GM23338 (cell line): ENCODE results near the gene CNIH1.

Experiments used
- CREB1 ChIP-seq: fragments of 250-450 bp; sonication (Bioruptor Pico); IDR thresholded peaks from 2 replicates; pipeline ENCODE4 v1.5.0; 2020; ENCODE audit warnings: low read depth, mild to moderate bottlenecking, moderate library complexity
- CTCF ChIP-seq, 2 experiments: fragments of 200-600 bp in 1 of 2; sonication (generic) in 1 of 2; conservative IDR thresholded peaks; 2 replicates each; pipeline versions ENCODE4 v1.5.1 to v1.6.1; 2016 to 2017; ENCODE audit warnings: antibody characterized with exemption in 2 of 2, low read depth in 2 of 2, mild to moderate bottlenecking in 2 of 2, moderate library complexity in 1 of 2
- EZH2 ChIP-seq: fragments of 200-600 bp; sonication (generic); IDR thresholded peaks from one replicate; pipeline ENCODE4 v1.8.0; 2017; ENCODE audit warnings: antibody characterized with exemption, mild to moderate bottlenecking, low read depth; ENCODE audit not compliant: unreplicated experiment
- EZH2phosphoT487 ChIP-seq: fragments of 200-600 bp; sonication (generic); IDR thresholded peaks from one replicate; pipeline ENCODE4 v1.8.1; 2018; ENCODE audit warnings: antibody characterized with exemption; ENCODE audit not compliant: unreplicated experiment
- JUNB ChIP-seq: IDR thresholded peaks from one replicate; pipeline ENCODE4 v1.6.1; 2016; ENCODE audit warnings: antibody characterized with exemption; ENCODE audit not compliant: unreplicated experiment
- NANOG ChIP-seq: IDR thresholded peaks from 2 replicates; pipeline ENCODE4 v1.6.1; 2016; ENCODE audit warnings: antibody characterized with exemption, borderline replicate concordance
- POLR2AphosphoS5 ChIP-seq: IDR thresholded peaks from 2 replicates; pipeline ENCODE4 v1.6.1; 2016; ENCODE audit warnings: antibody characterized with exemption, low read depth
- REST ChIP-seq: IDR thresholded peaks from one replicate; pipeline ENCODE4 v1.6.1; 2018; ENCODE audit warnings: antibody characterized with exemption; ENCODE audit not compliant: unreplicated experiment
- STAT1 ChIP-seq: IDR thresholded peaks from one replicate; pipeline ENCODE4 v1.6.1; 2016; ENCODE audit warnings: antibody characterized with exemption; ENCODE audit not compliant: unreplicated experiment
- ZNF114 ChIP-seq: fragments of 250-450 bp; sonication (Bioruptor Pico); IDR thresholded peaks from 2 replicates; pipeline ENCODE4 v1.5.0; 2020; ENCODE audit warnings: mild to moderate bottlenecking, moderate library complexity
- ZNF331 ChIP-seq: fragments of 250-450 bp; sonication (Bioruptor Pico); IDR thresholded peaks from 2 replicates; pipeline ENCODE4 v1.5.0; 2020; ENCODE audit warnings: low read depth, mild to moderate bottlenecking, moderate library complexity
- ZNF462 ChIP-seq: fragments of 250-450 bp; sonication (Bioruptor Pico); IDR thresholded peaks from 2 replicates; pipeline ENCODE4 v1.5.0; 2020; ENCODE audit warnings: mild to moderate bottlenecking, moderate library complexity
- TF ChIP-seq, protein P1 (sequence below): IDR thresholded peaks from 2 replicates; pipeline ENCODE4 v1.6.1; 2016; ENCODE audit warnings: antibody characterized with exemption

GRCh38 chr14:54385556-54385955, 55.6 kb downstream of the CNIH1 start:
- TF ChIP-seq CTCF (conservative IDR thresholded peaks at IDR 0.05; ENCODE audit: low read depth in 2 of 2) (no peak), NANOG (no peak), REST (no peak), CREB1 (CRISPR knock-in tag) (no peak), EZH2 (no peak), POLR2AphosphoS5 (no peak), JUNB (no peak), STAT1 (no peak), ZNF114 (CRISPR knock-in tag) (no peak), EZH2phosphoT487 (no peak), ZNF331 (CRISPR knock-in tag) (no peak), ZNF462 (CRISPR knock-in tag) (no peak)
- TF ChIP-seq, protein P1, sequence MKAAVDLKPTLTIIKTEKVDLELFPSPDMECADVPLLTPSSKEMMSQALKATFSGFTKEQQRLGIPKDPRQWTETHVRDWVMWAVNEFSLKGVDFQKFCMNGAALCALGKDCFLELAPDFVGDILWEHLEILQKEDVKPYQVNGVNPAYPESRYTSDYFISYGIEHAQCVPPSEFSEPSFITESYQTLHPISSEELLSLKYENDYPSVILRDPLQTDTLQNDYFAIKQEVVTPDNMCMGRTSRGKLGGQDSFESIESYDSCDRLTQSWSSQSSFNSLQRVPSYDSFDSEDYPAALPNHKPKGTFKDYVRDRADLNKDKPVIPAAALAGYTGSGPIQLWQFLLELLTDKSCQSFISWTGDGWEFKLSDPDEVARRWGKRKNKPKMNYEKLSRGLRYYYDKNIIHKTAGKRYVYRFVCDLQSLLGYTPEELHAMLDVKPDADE = no peak
